Measurements from ENCODE around the gene TRRAP.

Gene TRRAP

DNA sequence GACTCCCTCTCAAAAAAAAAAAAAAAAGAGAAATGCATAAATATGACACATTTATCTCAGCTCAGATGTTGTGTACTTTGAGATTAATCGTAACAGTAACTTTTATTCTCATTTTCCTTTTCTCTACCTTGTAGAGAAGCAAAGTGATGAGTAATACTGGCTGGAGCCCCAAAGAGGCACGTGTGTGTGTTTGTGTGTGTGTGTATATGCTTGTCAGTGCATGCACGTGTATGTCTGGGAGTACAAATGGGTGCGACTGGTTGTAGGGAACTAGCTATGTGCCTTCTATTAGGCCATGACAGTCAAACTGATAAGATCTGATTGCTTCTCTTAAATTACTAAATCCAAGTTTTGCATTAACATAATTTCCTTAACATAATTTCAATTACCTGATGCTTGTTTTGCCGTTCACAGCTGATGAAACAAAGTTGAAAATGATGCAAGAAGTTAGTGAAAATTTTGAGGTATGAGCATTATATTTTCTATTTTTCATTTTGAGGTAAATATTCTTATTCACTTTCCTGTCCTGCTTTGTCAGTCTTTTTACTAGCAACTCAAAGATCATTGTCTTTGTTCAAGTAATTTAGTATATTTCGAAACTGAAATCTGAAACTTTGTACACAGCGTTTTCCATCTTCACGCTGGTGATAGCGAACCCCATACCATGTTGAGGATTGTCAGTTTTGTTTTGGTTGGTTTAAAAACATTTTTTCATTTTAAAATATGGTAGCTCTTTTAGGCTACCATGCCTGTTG is 3.4 kb downstream of the TRRAP start:
- Histone ChIP-seq H3K4me3 (ENCODE audit: low read length) (no peak overlapping the region), H3K4me1 (ENCODE audit: control insufficient read depth, insufficient read depth, low read length) (peaks cover 4% of the 10 kb centered on the region), H3K9ac (ENCODE audit: low read length) (no peak overlapping the region), H3K27me3 (ENCODE audit: control insufficient read depth, insufficient read depth, low read length) (no peaks in the 10 kb centered on the region), H3K36me3 (ENCODE audit: control insufficient read depth, insufficient read depth, low read length) (peaks cover 2% of the 10 kb centered on the region), H3K27ac (ENCODE audit: low read depth, low read length) (no peak overlapping the region)

DNA sequence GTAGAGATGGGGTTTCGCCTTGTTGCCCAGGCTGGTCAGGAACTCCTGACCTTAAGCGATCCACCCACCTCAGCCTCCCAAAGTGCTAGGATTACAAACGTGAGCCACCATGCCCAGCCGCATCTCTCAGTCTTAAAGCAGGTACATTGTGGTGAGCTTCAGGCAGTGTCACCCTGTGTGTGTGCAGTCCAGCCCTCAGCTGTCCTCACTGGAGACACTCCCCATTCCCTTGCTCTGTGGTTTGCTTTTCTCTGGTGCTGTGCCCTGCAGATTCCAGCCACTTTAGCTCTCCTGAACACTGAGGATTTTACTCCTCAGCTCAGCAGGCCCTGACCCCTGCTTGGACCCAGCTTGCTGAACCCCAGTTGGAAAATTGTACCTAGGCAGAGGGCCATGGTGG is 6.1 kb downstream of the TRRAP start:
- H3K27me3 ChIP-seq (ENCODE audit: control insufficient read depth, insufficient read depth, low read length), result no peaks in the 10 kb centered on the region
- H3K4me1 ChIP-seq (ENCODE audit: control insufficient read depth, insufficient read depth, low read length), result no peaks in the 10 kb centered on the region
- H3K4me3 ChIP-seq (ENCODE audit: low read length), result no peak overlapping the region
- H3K27ac ChIP-seq (ENCODE audit: low read depth, low read length), result no peak overlapping the region
- H3K36me3 ChIP-seq (ENCODE audit: control insufficient read depth, insufficient read depth, low read length), result peaks cover 2% of the 10 kb centered on the region
- no peak overlapping the region for H3K9ac ChIP-seq (ENCODE audit: low read length)

DNA sequence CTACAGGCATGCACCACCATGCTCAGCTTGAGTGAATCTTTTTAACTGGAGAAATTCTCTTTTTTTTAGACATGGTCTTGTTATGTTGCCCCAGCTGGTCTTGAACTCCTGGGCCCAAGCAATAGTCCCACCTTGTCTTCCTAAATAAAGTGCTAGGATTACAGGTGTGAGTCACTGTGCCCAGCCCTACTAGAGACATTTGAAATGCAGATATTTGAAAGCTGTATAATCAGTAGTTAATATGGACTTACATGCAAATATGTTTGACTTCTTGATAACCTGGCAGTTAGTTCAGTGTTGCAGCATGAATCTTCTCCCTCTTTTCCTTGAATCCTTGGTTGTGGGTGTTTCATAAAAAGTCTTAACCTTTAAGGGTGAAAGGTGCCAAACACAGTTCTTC is 8.7 kb downstream of the TRRAP start:
- H3K27ac ChIP-seq (ENCODE audit: low read depth, low read length), result no peak overlapping the region
- no peak overlapping the region for H3K9ac ChIP-seq (ENCODE audit: low read length)
- H3K4me3 ChIP-seq (ENCODE audit: low read length), result no peak overlapping the region
- no peaks in the 10 kb centered on the region for H3K4me1 ChIP-seq (ENCODE audit: control insufficient read depth, insufficient read depth, low read length)
- no peaks in the 10 kb centered on the region for H3K27me3 ChIP-seq (ENCODE audit: control insufficient read depth, insufficient read depth, low read length)
- peaks cover 5% of the 10 kb centered on the region for H3K36me3 ChIP-seq (ENCODE audit: control insufficient read depth, insufficient read depth, low read length)

DNA sequence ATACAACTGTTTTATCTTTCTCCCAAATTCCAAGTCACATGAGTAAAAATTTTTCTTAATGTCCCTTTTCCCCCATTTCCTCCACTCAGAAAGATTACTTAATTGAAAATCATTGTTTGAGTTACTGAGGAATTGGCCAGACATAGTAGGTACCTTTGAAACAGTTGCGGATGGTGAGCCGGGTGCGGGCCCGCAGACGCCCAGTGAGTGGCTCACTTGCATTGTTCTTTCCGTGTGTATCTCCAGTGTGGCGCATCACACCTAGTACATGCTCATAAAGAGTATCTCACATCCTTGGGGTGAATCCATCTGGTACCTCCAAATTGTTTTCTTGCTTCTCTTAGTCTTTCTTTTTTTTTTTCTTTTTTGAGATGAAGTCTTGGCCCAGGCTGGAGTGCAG is 14.3 kb downstream of the TRRAP start:
- Histone ChIP-seq H3K9ac (ENCODE audit: low read length) (no peak overlapping the region), H3K36me3 (ENCODE audit: control insufficient read depth, insufficient read depth, low read length) (peaks cover 20% of the 10 kb centered on the region), H3K4me3 (ENCODE audit: low read length) (no peak overlapping the region), H3K4me1 (ENCODE audit: control insufficient read depth, insufficient read depth, low read length) (no peaks in the 10 kb centered on the region), H3K27ac (ENCODE audit: low read depth, low read length) (no peak overlapping the region), H3K27me3 (ENCODE audit: control insufficient read depth, insufficient read depth, low read length) (no peaks in the 10 kb centered on the region)

DNA sequence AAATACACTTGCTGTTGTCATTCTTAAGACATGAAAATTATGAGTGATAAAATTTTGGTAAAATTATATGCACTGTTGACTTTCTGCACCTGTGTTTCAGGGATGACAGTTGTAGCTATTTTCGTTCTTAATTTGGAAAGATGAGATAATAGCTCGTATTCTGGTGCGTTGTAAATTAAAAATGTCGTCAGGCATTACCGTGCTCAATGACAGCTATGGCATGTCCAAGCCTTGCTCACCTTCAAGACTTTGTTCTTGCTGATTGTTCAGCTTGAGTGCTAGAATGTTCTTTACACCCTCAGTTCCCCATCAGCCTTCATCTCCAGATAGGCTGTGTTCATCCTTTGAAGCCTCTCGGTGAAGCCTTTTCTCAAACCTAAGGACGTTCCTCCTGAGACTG is 21.5 kb downstream of the TRRAP start:
- Histone ChIP-seq H3K4me3 (ENCODE audit: low read length) (no peak overlapping the region), H3K27me3 (ENCODE audit: control insufficient read depth, insufficient read depth, low read length) (no peaks in the 10 kb centered on the region), H3K27ac (ENCODE audit: low read depth, low read length) (no peak overlapping the region), H3K9ac (ENCODE audit: low read length) (no peak overlapping the region), H3K4me1 (ENCODE audit: control insufficient read depth, insufficient read depth, low read length) (no peaks in the 10 kb centered on the region), H3K36me3 (ENCODE audit: control insufficient read depth, insufficient read depth, low read length) (peaks cover 41% of the 10 kb centered on the region)

DNA sequence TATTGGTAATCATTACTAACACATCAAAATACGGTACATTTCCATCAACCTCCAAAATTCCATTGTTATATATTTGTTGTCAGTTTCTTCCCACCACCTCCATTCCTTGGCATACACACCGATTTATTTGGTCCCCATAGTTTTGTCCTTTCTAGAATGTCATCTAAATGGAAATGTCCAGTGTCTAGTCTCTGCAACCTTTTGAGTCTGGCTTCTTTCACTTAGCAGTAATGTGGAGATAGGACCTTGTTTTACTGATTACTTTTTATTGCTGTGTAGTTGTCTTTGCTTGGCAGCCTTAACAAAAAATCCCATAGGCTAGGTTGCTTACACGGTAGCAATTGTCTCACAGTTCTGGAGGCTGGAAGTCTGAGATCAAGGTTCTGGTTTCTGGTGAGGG is 22.5 kb downstream of the TRRAP start:
- Histone ChIP-seq H3K4me3 (ENCODE audit: low read length) (no peak overlapping the region), H3K36me3 (ENCODE audit: control insufficient read depth, insufficient read depth, low read length) (peaks cover 51% of the 10 kb centered on the region), H3K9ac (ENCODE audit: low read length) (no peak overlapping the region), H3K4me1 (ENCODE audit: control insufficient read depth, insufficient read depth, low read length) (no peaks in the 10 kb centered on the region), H3K27ac (ENCODE audit: low read depth, low read length) (no peak overlapping the region), H3K27me3 (ENCODE audit: control insufficient read depth, insufficient read depth, low read length) (no peaks in the 10 kb centered on the region)

DNA sequence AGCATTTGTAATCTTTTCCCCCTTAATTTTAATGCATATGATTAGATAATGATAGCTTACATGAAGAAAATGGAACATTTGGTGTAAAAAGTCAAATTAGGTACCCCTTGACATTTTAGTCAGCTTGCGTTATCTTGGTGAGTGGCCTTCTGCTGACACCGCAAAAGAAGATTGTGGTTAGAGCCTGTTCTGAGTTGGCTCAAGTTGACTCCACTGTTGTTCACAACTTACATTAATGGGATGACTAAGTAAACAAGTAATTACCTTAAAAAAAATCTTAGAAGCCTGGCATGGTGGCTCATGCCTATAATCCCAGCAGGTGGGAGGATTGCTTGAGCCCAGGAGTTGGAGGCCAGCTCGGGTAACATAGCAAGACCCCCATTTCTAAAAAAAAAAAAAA is 24.2 kb downstream of the TRRAP start:
- Histone ChIP-seq H3K4me1 (ENCODE audit: control insufficient read depth, insufficient read depth, low read length) (no peaks in the 10 kb centered on the region), H3K9ac (ENCODE audit: low read length) (no peak overlapping the region), H3K27me3 (ENCODE audit: control insufficient read depth, insufficient read depth, low read length) (no peaks in the 10 kb centered on the region), H3K27ac (ENCODE audit: low read depth, low read length) (no peak overlapping the region), H3K4me3 (ENCODE audit: low read length) (no peak overlapping the region), H3K36me3 (ENCODE audit: control insufficient read depth, insufficient read depth, low read length) (peaks cover 54% of the 10 kb centered on the region)

DNA sequence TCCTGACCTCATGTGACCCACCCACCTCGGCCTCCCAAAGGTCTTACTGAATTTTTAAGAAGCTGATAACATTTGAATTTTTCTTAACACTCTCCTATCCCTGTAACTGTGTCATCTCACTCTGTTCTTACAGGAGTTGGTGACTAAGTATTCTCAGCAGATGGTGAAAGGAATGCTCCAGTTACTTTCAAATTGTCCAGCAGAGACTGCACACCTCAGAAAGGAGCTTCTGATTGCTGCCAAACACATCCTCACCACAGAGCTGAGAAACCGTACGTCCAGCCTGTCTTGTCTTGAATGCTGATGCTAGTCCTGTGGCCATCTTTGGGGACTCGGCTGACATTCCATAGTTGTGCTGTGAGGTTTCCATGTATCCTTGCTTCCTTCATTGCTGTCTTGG is 24.9 kb downstream of the TRRAP start:
- Histone ChIP-seq H3K36me3 (ENCODE audit: control insufficient read depth, insufficient read depth, low read length) (peaks cover 59% of the 10 kb centered on the region), H3K27ac (ENCODE audit: low read depth, low read length) (no peak overlapping the region), H3K4me3 (ENCODE audit: low read length) (no peak overlapping the region), H3K27me3 (ENCODE audit: control insufficient read depth, insufficient read depth, low read length) (no peaks in the 10 kb centered on the region), H3K9ac (ENCODE audit: low read length) (no peak overlapping the region), H3K4me1 (ENCODE audit: control insufficient read depth, insufficient read depth, low read length) (no peaks in the 10 kb centered on the region)

DNA sequence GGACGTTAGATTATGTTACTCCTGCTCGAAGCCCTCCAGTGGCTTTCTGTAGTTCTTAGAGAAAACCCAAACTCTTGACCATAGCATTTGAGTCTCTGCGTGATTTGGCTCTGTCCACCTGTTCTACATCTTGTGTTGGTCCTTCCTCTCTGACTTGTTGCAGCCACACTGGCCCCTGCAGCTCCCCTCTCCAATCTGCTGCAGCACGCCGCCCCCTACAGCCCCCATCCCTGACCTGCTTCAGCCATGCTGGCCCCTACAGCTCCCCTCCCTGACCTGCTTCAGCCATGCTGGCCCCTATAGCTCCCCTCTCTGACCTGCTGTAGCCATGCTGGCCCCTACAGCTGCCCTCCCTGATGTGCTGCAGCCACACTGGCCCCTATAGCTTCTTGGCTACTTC is 29.2 kb downstream of the TRRAP start:
- no peak overlapping the region for H3K9ac ChIP-seq (ENCODE audit: low read length)
- peaks cover 53% of the 10 kb centered on the region for H3K36me3 ChIP-seq (ENCODE audit: control insufficient read depth, insufficient read depth, low read length)
- H3K27me3 ChIP-seq (ENCODE audit: control insufficient read depth, insufficient read depth, low read length), result no peaks in the 10 kb centered on the region
- H3K4me1 ChIP-seq (ENCODE audit: control insufficient read depth, insufficient read depth, low read length), result no peaks in the 10 kb centered on the region
- H3K4me3 ChIP-seq (ENCODE audit: low read length), result no peak overlapping the region
- H3K27ac ChIP-seq (ENCODE audit: low read depth, low read length), result no peak overlapping the region

DNA sequence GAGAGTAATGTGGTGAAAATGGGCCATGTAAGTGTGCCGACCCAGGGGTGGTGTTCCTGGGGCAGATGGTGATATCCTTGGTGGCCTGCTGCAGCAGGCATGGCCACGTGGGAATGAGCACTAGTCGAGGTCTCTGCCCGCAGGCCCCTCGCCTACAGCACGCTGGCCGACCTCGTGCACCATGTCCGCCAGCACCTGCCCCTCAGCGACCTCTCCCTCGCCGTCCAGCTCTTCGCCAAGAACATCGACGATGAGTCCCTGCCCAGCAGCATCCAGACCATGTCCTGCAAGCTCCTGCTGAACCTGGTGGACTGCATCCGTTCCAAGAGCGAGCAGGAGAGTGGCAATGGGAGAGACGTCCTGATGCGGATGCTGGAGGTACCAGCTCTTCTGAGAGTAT is 30.3 kb downstream of the TRRAP start:
- no peak overlapping the region for H3K27ac ChIP-seq (ENCODE audit: low read depth, low read length)

DNA sequence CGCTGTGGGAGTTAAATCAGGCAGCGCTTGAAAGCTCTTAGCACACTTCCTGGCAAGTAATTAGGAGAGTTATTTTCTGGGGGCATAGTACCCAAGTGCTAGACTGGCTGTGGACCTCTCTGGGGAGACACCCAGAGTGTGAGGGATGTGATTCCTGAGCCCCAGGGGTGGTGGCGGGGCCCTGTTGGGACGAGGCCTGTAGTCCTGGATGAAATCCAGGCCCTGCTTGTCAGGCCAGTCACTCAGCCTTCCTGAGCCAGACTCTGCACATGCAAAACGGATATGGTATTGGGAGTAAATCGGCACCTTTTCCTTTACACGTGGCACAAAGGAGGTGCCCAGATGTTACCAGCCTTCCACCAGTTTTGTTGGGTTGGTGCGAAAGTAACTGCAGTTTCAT is 31.2 kb downstream of the TRRAP start:
- Histone ChIP-seq H3K27ac (ENCODE audit: low read depth, low read length) (no peak overlapping the region), H3K4me3 (ENCODE audit: low read length) (no peak overlapping the region), H3K9ac (ENCODE audit: low read length) (no peak overlapping the region), H3K4me1 (ENCODE audit: control insufficient read depth, insufficient read depth, low read length) (no peaks in the 10 kb centered on the region), H3K27me3 (ENCODE audit: control insufficient read depth, insufficient read depth, low read length) (no peaks in the 10 kb centered on the region), H3K36me3 (ENCODE audit: control insufficient read depth, insufficient read depth, low read length) (peaks cover 50% of the 10 kb centered on the region)

More for the DNA sequence above, 30.3 kb downstream of the TRRAP start:
- Histone ChIP-seq H3K9ac (ENCODE audit: low read length) (no peak overlapping the region), H3K36me3 (ENCODE audit: control insufficient read depth, insufficient read depth, low read length) (peaks cover 51% of the 10 kb centered on the region), H3K4me3 (ENCODE audit: low read length) (no peak overlapping the region), H3K27me3 (ENCODE audit: control insufficient read depth, insufficient read depth, low read length) (no peaks in the 10 kb centered on the region), H3K4me1 (ENCODE audit: control insufficient read depth, insufficient read depth, low read length) (no peaks in the 10 kb centered on the region)

DNA sequence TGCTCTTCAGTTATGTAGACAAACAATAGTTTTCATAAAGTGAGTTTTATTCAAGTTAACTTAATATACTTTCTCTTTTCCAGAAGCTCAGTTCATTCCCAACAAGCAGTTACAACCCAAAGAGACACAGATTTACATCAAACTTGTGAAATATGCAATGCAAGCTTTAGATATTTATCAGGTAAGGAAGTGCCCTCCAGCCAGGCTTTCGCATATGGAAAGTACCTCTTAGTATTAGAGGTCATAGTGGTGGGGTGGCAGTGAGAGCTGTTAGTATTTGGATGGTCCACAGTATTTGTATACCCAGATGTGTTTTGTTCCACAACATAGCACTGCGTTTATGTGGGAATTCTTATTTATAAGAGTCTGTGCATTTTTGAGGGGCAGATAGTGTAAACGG is 32.1 kb downstream of the TRRAP start:
- Histone ChIP-seq H3K4me3 (ENCODE audit: low read length) (no peak overlapping the region), H3K4me1 (ENCODE audit: control insufficient read depth, insufficient read depth, low read length) (no peaks in the 10 kb centered on the region), H3K27ac (ENCODE audit: low read depth, low read length) (no peak overlapping the region), H3K9ac (ENCODE audit: low read length) (no peak overlapping the region), H3K27me3 (ENCODE audit: control insufficient read depth, insufficient read depth, low read length) (no peaks in the 10 kb centered on the region), H3K36me3 (ENCODE audit: control insufficient read depth, insufficient read depth, low read length) (peaks cover 43% of the 10 kb centered on the region)

DNA sequence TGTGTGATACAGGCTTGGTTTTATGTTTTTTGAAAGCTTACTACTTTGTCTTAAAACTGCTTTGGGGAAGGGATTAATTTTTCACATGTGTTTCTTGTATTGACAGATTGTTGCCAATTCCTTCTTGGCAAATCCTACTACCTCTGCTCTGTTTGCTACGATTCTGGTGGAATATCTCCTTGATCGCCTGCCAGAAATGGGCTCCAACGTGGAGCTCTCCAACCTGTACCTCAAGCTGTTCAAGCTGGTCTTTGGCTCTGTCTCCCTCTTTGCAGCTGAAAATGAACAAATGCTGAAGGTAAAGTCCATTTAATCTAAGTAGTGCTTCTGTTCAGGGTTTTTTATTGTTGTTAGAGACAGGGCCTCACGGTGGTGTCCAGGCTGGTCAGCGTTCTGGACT is 33.6 kb downstream of the TRRAP start:
- Histone ChIP-seq H3K36me3 (ENCODE audit: control insufficient read depth, insufficient read depth, low read length) (peaks cover 46% of the 10 kb centered on the region), H3K27ac (ENCODE audit: low read depth, low read length) (no peak overlapping the region), H3K4me3 (ENCODE audit: low read length) (no peak overlapping the region), H3K27me3 (ENCODE audit: control insufficient read depth, insufficient read depth, low read length) (no peaks in the 10 kb centered on the region), H3K4me1 (ENCODE audit: control insufficient read depth, insufficient read depth, low read length) (no peaks in the 10 kb centered on the region), H3K9ac (ENCODE audit: low read length) (no peak overlapping the region)

All from rectal smooth muscle tissue (tissue), 1 donor.